SK-N-MC (cell line): Measurements from ENCODE around the gene SH3D19.
"Not testable (repeated sequence)": the region's sequence is repeated elsewhere in the genome, so short reads cannot be mapped to it uniquely, and the experiment has no call there.

ENCODE experiments used
- DNase-seq: peaks from one replicate; pipeline ENCODE4 v3.0.0-alpha.2; 2011; ENCODE audit warnings: low read depth, low spot score
- H3K27ac ChIP-seq: fragments of 200-600 bp; sonication (generic); 2 replicates; pipeline ENCODE4 v1.5.1; 2016; ENCODE audit warnings: mixed run types
- H3K36me3 ChIP-seq: fragments of 200-600 bp; sonication (generic); 2 replicates; pipeline ENCODE4 v1.6.1; 2017; ENCODE audit warnings: antibody characterized with exemption, low read length, mixed read lengths; ENCODE audit not compliant: insufficient read depth
- H3K4me3 ChIP-seq: fragments of 200-600 bp; sonication (generic); 2 replicates; pipeline ENCODE4 v1.5.1; 2016
- H3K9ac ChIP-seq: fragments of 200-600 bp; sonication (generic); 2 replicates; pipeline ENCODE4 v1.8.0; 2017; ENCODE audit warnings: mixed run types, mixed read lengths; ENCODE audit not compliant: insufficient read length
- H3K9me3 ChIP-seq: fragments of 200-600 bp; sonication (generic); 2 replicates; pipeline ENCODE4 v1.6.1; 2017; ENCODE audit warnings: low read depth, mild to moderate bottlenecking, antibody characterized with exemption, low read length, moderate library complexity, mixed read lengths
- EZH2 ChIP-seq: fragments of 200-600 bp; sonication (generic); IDR thresholded peaks from one replicate; pipeline ENCODE4 v1.6.1; 2017; ENCODE audit warnings: antibody characterized with exemption
- FOXP2 ChIP-seq: optimal IDR thresholded peaks from 2 replicates; pipeline ENCODE3; 2011; ENCODE audit warnings: mild to moderate bottlenecking, moderate library complexity; ENCODE audit not compliant: insufficient read depth; ENCODE audit errors: extremely low read length, control extremely low read depth
- POLR2AphosphoS5 ChIP-seq: IDR thresholded peaks from 2 replicates; pipeline ENCODE4 v1.6.1; 2012; ENCODE audit warnings: mild to moderate bottlenecking, low read depth, low read length, borderline replicate concordance

SH3D19 gene

DNA sequence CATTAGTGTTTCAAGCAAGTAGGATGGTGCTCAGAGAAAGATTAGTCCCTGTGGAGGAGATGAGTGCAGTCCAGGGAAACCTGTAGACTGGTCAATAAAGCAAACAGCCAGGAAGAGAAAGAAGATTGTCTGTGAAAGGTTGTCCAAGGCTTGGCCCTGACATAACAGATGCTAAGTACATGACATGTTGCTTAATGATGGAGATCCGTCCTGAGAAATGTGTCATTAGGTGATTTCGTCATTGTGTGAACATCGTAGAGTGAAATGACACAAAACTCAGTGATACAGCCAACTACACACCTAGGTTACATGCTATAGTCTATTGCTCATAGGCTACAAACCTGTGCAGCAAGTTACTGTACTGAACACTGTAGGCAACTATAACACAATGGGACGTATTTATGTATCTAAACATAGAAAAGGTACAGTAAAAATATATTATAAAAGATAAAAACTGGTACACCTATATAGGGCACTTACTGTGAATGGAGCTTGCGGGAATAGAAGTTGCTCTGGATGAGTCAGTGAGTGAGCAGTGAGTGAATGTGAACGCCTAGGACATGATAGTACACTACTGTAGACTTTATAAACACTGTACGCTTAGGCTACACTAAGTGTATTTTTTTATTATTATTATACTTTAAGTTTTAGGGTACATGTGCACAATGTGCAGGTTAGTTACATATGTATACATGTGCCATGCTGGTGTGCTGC is 57.4 kb downstream of the SH3D19 start:
- Histone ChIP-seq H3K9me3 (no peaks in the 10 kb centered on the region), H3K27ac (no peak overlapping the region), H3K9ac (no peak overlapping the region), H3K36me3 (no peaks in the 10 kb centered on the region), H3K4me3 (no peak overlapping the region)
- TF ChIP-seq POLR2AphosphoS5 (no peak), FOXP2 (no peak), EZH2 (no peak)
- DNase-seq = no peak

GRCh38 chr4:151267104-151267503 is 58.3 kb downstream of the SH3D19 start:
- H3K27ac ChIP-seq = no peak overlapping the region
- no peak overlapping the region for H3K4me3 ChIP-seq
- no peak for DNase-seq
- no peak overlapping the region for H3K9ac ChIP-seq
- H3K9me3 ChIP-seq = no peaks in the 10 kb centered on the region
- H3K36me3 ChIP-seq = no peaks in the 10 kb centered on the region
- no peak for TF ChIP-seq POLR2AphosphoS5
- TF ChIP-seq FOXP2 = no peak
- no peak for TF ChIP-seq EZH2

DNA sequence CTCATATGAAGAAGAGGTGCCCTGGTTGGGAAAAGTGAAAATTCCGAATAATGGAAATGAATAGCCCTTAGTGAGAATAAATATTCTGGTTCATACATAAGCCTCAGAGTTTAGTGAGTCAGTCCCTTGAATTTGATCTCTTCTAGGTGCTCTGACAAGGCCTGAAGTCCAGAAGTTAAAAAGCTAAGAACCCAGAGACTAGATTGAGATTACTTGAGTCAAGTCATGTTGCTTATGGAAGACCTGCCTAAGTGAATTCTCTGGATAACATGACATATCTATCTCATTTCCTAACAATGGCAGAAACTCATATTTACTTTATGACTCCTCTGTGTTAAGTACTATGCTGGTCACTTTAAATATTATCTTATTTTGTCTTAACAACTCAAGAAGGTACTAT is 58.9 kb downstream of the SH3D19 start:
- Histone ChIP-seq H3K27ac (no peak overlapping the region), H3K9ac (no peak overlapping the region), H3K9me3 (no peaks in the 10 kb centered on the region), H3K4me3 (no peak overlapping the region), H3K36me3 (no peaks in the 10 kb centered on the region)
- TF ChIP-seq POLR2AphosphoS5 = no peak
- no peak for TF ChIP-seq EZH2
- TF ChIP-seq FOXP2 = no peak
- no peak for DNase-seq

DNA sequence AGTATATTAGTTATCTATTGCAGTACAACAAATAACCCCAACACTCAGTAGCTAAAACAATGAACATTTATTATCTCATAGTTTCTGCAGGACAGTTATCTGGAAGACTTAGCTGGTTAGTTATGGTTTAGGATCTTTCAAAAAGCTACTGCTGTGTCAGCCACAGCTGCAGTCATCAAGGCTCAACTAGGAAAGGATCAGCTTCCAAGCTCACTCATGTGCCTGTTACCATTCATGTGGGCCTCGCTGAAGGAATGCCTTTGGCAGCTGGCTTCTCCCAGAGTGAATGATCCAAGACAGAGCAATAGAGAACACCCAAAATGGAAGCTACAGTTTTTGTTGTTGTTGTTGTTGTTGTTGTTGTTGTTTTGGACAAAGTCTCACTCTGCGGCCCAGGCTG is 62.0 kb downstream of the SH3D19 start:
- Histone ChIP-seq H3K27ac (no peak overlapping the region), H3K9ac (no peak overlapping the region), H3K36me3 (no peaks in the 10 kb centered on the region), H3K9me3 (no peaks in the 10 kb centered on the region), H3K4me3 (no peak overlapping the region)
- no peak for TF ChIP-seq FOXP2
- no peak for TF ChIP-seq POLR2AphosphoS5
- no peak for TF ChIP-seq EZH2
- DNase-seq = no peak

- no peak for DNase-seq
- no peak overlapping the region for H3K4me3 ChIP-seq
Measured at GRCh38 chr4:151260526-151260925, 64.9 kb downstream of the SH3D19 start.

GRCh38 chr4:151259752-151260151 is 65.7 kb downstream of the SH3D19 start:
- no peak overlapping the region for H3K27ac ChIP-seq

More at GRCh38 chr4:151260526-151260925, 64.9 kb downstream of the SH3D19 start:
- Histone ChIP-seq H3K9ac (no peak overlapping the region), H3K27ac (no peak overlapping the region), H3K36me3 (no peaks in the 10 kb centered on the region), H3K9me3 (no peaks in the 10 kb centered on the region)
- TF ChIP-seq POLR2AphosphoS5 (no peak), EZH2 (no peak)

GRCh38 chr4:151257704-151258103 is 67.7 kb downstream of the SH3D19 start:
- no peak for DNase-seq
- no peak overlapping the region for H3K27ac ChIP-seq
- TF ChIP-seq FOXP2 (no peak), EZH2 (no peak), POLR2AphosphoS5 (no peak)
- H3K9me3 ChIP-seq = no peaks in the 10 kb centered on the region
- H3K9ac ChIP-seq = no peak overlapping the region
- no peak overlapping the region for H3K4me3 ChIP-seq
- H3K36me3 ChIP-seq = no peaks in the 10 kb centered on the region

More at GRCh38 chr4:151259752-151260151, 65.7 kb downstream of the SH3D19 start:
- no peak overlapping the region for H3K4me3 ChIP-seq
- TF ChIP-seq POLR2AphosphoS5 = no peak
- TF ChIP-seq EZH2 = no peak
- no peak for DNase-seq
- no peak overlapping the region for H3K9ac ChIP-seq
- H3K36me3 ChIP-seq = no peaks in the 10 kb centered on the region
- H3K9me3 ChIP-seq = no peaks in the 10 kb centered on the region

GRCh38 chr4:151256134-151256533 is 69.3 kb downstream of the SH3D19 start:
- Histone ChIP-seq H3K27ac (no peak overlapping the region), H3K9me3 (no peaks in the 10 kb centered on the region), H3K4me3 (no peak overlapping the region), H3K9ac (no peak overlapping the region), H3K36me3 (no peaks in the 10 kb centered on the region)
- DNase-seq = no peak
- TF ChIP-seq FOXP2 = no peak
- no peak for TF ChIP-seq EZH2
- TF ChIP-seq POLR2AphosphoS5 = no peak

DNA sequence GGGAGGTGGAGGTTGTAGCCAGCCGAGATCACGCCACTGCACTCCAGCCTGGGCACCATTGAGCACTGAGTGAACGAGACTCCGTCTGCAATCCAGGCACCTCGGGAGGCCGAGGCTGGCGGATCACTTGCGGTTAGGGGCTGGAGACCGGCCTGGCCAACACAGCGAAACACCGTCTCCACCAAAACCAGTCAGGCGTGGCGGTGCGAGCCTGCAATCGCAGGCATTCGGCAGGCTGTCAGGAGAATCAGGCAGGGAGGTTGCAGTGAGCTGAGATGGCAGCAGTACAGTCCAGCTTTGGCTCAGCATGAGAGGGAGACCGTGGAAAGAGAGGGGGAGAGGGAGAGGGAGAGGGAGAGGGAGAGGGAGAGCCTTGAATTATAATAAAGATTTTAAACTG is 69.7 kb downstream of the SH3D19 start:
- not testable (repeated sequence) for H3K36me3 ChIP-seq, H3K9ac ChIP-seq, H3K27ac ChIP-seq, DNase-seq, H3K9me3 ChIP-seq, H3K4me3 ChIP-seq

DNA sequence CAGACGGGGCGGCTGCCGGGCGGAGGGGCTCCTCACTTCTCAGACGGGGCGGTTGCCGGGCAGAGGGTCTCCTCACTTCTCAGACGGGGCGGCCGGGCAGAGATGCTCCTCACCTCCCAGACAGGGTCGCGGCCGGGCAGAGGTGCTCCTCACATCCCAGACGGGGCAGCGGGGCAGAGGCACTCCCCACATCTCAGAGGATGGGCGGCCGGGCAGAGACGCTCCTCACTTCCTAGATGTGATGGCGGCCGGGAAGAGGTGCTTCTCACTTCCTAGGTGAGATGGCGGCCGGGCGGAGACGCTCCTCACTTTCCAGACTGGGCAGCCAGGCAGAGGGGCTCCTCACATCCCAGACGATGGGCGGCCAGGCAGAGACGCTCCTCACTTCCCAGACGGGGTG is 70.2 kb downstream of the SH3D19 start:
- not testable (repeated sequence) for DNase-seq, H3K9me3 ChIP-seq, H3K27ac ChIP-seq, H3K4me3 ChIP-seq, H3K36me3 ChIP-seq, H3K9ac ChIP-seq
